ENCODE data around the gene LRTM2. TPM values are rescaled to one million over a fixed set of nuclear protein-coding genes. Genes with fewer than 3 reads are reported as not detected.

Gene LRTM2
- total RNA-seq, 1 donor from 2014 or later, result not detected

DNA sequence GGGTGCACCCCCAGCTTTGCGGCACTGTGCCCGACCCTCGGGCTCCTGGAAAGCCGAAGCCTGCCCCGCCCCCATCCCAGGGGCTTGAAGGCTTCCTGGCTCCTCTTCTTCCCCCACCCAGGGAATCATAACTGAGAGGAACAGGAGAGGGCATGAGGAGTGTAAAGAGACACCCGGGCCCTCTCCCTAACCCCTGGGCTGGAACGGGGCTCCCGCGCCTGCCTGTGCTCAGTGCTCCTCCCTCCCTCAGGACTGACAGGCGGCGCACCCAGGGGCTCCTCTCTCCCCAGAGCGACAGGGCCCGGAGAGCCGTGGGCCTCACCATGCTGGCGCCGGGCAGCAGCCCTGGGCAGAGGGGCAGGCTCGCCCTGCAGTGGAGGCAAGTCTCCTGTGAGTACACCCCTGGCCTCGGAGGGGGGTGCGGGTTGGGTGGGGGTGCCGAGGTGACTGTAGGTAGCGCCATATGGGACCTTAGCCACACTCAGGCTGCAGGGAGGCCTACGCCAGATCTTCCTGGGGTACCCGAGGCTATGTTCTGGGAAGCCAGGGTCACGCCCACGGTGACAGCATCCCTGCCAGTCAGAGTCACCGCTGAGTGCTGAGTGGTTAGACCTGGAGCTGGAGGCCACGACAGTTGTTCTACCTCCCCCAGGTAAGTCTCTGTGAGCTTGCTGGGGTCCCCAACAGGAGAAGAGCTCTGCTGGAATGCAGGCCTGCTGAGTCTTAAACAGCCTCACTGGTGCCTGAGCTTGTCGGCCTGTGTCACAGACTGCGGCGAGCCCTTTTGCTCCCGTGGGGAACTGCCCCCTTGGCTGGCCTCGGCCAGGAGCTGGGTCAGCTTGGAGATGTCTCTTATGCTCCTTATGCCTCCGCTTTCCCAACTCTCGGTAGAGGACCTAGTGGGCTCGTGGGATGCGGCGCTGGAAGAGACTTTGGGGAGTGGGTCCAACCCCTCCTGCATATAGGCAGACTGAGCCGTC, 7.8 kb downstream of the LRTM2 start:
- DNase-seq (ENCODE audit: extremely low read depth, low read depth, low spot score), result no peak

DNA sequence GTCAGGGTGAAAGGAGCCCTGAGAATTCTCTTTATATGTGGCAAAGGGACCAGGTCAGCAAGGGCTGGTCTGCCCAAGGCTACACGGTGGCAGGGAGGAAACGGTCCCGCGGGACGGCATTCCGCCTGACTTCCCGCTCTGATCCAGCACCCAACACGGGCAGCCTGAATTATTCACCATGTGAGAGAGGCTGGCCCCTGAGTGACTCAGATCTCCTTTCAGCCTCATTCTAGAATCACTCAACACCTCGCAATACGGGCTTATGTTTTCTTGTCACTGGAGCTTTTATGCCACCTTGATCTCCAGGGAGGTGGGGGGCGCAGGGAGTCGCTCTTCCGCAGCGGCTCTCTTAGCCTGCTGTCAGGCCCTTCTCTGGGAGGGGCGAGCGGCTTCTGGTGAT, 8.5 kb downstream of the LRTM2 start:
- no peak for DNase-seq (ENCODE audit: extremely low read depth, low read depth, low spot score)

DNA sequence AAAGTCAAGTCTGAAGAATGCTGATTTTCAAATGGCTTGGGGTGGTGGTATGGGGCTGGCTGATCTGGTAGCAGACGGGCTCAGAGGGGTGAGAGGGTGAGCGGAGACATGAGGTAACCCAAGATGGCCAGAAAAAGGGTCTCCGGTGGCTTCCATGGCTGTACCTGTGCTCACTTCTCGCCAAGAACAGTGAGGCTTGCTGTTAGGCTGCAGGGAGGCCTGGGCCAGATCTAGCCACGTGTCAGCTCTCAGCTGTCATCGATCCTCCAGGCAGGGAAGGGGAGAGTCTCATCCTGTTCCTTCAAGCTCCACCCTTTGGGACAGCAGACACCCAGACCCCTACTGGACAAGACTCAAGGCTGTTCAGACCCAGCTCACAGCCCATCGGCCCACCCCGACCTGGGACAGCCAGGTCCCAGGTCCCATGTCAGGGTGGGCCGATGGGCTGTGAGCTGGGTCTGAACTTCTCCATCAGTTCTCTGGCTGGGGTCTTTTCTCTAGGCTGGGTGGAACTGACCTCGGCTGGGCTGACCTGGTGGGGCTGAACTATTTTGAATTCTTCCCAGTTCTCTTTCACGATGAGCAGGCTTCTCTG, 9.0 kb downstream of the LRTM2 start:
- DNase-seq (ENCODE audit: extremely low read depth, low read depth, low spot score), result no peak

DNA sequence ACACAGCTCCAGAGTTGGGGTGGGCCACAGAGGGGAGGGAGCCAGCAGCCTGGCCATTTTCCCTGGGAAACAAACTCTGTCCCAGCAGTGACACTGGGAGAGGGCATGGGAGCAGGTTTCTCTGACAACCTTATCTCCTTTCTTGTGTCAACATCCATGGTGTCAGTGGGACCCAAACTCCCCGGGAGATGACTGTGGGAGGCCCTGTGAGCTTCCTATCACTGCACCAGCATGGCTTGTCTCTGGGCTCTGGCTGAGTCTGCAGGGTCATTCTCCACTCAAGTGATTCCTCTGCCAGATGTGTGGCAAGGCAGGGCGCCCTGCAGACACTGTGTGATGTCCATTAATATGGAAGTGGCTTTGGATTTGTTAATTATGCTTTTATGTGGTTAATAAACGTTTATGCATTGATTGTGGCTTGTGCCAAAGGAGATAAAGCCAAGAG, 10.1 kb downstream of the LRTM2 start:
- no peak for DNase-seq (ENCODE audit: extremely low read depth, low read depth, low spot score)

DNA sequence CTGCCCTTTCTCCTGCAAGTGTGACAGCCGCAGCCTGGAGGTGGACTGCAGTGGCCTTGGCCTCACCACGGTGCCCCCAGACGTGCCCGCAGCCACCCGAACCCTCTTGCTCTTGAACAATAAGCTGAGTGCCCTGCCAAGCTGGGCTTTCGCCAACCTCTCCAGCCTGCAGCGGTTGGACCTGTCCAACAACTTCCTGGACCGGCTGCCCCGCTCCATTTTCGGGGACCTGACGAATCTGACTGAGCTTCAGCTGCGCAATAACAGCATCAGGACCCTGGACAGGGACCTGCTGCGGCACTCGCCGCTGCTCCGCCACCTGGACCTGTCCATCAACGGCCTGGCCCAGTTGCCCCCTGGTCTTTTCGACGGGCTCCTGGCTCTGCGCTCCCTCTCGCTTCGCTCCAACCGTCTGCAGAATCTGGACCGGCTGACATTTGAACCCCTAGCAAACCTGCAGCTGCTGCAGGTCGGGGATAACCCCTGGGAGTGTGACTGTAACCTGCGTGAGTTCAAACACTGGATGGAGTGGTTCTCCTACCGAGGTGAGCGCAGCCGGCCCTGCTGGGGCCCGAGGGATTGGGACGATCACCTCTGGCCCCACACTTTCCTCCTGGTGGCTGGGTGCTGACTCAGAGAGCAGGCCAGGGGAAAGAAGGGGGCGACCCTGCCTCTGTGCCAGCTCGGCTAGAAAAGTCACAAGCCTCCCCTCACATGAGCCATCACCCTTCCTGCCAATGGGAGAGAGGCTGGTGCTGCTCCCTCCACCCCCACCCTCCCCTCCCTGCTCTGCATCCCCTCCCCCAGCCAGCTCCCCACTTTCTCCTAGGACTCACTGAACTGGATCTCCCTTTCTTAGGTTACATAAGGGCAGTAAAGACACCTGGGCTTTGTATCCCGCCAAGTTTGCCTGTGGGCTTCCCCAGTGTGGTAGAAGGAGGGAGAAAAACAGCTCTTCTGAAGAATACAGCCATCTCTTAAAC, 10.9 kb downstream of the LRTM2 start:
- no peak for DNase-seq (ENCODE audit: extremely low read depth, low read depth, low spot score)

DNA sequence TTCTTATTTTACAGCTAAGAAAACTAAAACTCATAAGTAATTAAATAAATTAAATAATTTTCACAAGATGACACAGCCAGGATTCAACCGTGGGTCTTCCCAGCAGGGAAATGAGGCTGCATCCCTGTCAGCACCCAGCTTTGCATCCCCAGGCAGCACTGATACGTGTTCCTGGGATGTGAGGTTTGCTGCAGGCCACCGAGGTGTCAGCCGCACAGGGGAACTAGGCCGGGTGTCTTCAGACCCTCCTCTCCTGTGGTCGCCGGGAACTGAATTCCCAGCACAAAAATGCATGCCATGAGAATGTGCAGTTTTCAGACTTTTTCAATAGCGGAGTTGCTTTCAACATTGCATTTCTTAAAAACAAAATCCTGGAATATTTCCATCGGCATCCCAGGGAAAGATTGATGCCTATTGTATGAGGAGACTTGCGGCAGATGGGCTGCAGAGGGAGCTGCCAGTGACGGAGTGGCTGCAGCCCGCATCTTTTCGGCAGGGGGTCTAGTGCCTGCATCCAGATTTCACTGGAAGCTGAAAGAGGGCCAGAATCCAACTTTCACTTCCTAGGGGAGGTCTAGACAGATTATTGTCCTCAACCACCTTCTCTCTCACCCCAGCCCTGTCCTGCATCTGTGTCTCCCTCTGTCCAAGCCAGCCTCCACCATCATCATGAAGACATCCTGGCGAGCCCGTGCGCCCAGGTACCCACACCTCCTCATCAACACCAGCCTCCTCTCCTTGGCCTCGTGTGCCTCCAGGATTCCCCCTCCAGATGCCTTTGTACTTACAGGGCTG, 12.6 kb downstream of the LRTM2 start:
- no peak for DNase-seq (ENCODE audit: extremely low read depth, low read depth, low spot score)

DNA sequence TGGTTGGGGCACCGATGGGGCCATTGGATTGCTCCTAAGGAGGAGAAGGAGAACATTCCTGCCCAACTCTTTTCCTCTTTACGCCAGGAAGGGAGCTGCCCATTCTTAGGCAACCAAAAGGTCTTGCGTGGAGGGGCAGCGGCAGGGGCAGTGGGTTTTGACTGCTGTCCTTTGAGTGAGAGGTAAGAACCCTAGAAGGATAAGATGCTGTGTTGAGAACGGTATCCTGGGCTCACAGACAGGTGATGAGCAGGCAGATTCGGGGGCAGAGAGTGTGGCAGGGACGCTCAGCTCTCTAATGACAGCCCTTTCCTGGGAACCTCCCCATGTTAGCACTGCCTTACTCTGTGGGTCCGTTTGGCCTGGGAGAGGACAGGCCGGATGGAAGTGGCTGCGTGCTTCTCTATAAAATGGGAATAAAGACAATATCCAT, 13.2 kb downstream of the LRTM2 start:
- DNase-seq (ENCODE audit: extremely low read depth, low read depth, low spot score), result no peak

DNA sequence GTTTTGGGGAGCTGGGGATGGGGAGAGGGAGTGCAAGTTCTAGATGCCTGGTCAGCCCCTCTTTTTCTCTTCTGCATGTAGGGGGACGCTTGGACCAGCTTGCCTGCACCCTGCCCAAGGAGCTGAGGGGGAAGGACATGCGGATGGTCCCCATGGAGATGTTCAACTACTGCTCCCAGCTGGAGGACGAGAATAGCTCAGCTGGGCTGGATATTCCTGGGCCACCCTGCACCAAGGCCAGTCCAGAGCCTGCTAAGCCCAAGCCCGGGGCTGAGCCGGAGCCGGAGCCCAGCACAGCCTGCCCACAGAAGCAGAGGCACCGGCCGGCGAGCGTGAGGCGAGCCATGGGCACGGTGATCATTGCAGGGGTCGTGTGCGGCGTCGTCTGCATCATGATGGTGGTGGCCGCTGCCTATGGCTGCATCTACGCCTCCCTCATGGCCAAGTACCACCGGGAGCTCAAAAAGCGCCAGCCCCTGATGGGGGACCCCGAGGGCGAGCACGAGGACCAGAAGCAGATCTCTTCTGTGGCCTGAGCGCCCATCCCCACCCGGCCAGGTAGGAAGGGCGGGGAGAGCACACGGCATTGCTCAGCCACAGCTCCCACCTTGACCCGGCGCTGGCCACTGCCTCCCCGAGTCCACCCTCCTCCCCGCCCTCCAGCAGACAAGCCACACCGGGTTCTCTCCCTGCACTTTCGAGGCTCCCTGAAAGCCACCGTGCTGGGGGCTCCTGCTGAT, 14.0 kb downstream of the LRTM2 start:
- no peak for DNase-seq (ENCODE audit: extremely low read depth, low read depth, low spot score)

DNA sequence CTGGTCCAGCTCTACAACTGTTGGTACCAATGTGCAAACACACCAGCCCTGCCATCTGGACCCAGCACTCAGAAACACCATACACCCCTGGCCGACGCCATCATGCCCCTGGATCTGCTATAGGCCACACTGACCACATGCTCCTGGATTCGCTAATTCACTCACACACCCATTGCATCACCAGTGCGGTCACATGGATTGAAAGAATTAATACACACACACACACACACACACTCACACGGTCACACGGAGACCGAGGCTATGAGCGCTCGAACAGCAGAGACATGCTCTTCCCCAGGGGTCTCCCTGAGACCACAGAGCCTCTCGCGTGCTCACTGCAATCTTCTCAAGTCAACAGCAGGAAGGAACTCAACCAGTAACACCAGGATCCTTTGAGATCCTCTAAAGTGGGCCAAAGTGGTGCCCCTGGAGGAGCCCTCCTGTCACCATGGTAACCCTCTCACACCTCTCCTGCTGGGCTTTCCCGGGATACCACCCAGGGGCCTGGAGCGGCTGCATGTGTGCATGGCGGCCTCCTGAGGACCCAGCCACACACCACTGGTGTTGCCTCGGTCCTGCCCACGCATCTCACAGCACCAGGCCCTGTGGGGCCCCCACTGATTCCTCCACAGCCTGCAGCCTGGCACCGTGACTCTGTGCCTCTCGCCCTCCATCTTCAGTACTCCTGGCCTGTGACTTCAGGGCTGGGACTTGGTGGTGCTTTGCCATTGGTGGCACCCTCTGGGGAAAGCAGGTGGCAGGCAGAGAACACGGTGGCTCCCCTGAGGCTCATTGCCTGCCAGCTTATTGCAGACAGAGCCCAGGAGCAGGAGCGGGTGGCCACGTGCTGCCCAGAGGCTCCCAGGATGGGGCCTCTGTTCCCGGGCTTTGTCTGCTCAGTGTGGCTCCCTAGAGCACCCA, 15.1 kb downstream of the LRTM2 start:
- no peak for DNase-seq (ENCODE audit: extremely low read depth, low read depth, low spot score)

DNA sequence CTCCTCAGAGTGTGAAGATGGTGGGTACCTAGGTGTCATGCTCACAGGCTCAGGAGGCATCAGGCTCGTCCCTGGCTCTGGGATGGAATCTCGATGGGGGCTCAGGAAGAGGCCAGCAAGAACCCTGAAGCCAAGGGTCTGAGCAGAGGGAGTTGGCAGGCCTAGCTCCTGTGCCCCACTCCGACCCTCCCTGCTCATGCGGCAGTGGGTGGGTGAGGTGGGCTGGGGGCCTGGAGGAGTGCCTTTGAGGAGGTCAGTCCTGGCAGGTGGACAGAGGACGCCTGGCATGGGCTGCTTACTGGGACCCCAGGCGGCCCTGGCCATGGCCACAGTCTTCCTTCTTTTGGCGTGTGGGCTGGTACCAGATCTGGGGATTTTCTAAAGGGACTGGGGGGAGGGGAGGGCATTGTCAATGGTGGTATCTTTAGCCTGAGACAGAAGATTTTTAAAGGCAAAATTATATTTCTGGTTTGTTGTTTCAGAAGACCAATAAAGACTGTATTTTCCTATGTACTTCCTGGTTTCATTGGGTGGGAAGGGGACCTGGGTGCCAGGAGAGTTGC, 16.0 kb downstream of the LRTM2 start:
- no peak for DNase-seq (ENCODE audit: extremely low read depth, low read depth, low spot score)

DNA sequence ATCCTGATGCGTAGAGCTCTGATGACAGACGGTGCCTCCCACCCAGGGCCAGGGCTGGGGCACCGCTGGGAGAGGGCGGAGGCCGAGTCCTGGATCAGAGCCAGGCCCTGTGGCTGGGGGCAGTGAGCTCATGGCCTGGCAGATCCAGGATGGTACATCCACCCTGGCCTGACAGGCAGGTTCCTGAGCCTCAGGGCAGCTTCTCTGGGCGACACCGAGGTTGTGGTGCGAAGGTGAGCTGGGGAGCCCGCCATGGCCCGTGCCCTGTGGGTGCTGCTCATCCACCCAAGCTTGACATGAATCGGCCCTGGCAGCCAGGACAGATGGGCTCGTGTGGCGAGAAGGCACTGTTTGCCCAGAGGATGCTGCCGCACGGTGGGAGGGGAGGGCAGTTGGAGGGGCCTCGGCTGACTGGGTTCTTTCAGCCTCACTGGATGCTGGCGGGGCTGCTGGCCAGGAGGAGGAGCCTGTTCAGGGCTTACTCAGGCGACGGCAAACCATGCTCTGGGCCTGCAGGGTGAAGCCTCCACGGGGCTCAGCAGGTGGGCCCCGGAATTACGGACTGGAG, 16.6 kb downstream of the LRTM2 start:
- DNase-seq (ENCODE audit: extremely low read depth, low read depth, low spot score), result no peak

DNA sequence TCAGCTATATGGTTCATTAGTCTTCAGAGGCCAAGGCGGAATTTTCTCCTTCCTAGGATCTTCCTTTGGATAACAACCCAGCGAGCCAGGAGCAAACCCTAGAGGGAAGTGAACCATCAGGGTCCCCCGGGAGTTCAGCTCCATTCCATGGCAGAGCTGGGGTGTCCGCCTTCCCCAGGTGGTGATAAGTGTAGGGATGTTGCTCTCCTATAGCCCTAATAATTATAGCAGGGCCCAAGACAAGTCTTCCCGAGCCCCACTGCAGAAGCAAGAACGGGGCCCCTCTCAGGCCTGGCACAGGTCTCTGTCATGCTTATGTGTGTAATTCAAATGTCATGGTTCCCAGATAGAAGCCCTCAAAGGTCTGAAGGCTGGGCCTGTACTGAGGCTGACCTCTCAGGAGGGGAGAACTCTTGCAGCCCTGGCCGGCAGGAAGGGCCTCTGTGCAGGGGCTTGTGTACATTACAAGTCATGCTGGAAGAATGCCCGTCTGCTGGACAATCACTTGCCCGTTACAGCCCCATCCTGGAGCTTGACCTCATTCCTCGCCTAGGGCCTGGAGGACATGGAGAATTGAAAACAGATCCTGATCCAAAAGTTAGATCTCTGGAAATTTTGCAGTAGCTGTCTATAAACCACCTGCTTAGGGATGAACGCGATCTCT, 17.3 kb downstream of the LRTM2 start:
- no peak for DNase-seq (ENCODE audit: extremely low read depth, low read depth, low spot score)

DNA sequence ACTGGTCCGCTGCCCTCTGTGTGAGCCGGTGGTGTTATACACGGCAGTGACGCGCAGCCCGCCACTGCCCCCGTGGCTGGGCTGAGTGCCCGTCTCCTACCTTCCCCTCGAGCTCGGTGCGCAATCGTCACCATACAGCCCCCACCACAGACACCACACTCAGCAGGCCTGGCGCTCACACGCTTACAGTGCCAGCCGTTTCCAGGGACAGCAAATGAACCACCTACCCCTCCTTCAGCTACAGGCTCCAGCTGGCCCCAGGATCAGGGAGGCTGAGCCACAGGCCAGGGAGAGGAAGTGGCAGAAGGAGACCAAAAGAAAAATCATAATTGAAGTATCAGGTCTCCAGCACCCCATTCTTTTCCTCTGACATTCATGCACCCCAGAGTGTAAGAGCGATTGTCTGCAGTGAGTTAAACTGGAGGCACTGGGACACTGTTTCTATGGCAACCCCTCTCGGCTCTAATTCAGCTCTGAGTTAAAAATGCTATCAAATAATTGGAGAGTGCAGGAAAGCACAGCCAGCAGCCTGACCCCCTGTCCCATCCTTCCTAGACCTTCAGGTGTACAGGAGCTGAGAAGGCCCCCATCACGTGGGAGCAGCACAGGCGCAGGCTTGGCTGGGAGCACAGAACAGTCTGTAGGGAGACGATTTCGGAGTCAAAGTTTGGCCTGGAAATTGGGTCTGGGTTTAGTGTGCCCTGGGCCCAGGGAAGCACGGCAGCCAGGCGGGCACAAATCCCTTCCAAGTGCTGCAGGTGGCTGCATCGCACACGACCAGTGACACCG, 18.0 kb downstream of the LRTM2 start:
- no peak for DNase-seq (ENCODE audit: extremely low read depth, low read depth, low spot score)

DNA sequence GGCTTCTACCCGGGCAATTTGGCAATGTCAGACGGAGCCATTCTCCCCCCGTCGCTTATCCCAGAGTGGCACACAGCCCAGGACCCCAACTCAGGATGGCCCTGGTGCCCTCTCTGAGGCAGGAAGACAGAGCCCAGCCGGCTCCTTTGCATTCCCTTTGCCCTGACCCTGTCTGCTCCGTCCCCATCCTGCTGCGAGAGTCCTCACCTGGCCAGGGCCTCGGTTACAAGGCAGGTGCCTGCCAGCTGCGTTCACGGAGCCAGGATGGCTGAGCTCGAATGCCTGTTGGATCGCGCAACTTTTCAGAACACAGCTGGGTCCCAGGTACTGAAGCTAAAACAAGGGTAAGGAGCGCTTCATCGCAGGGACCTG, 18.6 kb downstream of the LRTM2 start:
- no peak for DNase-seq (ENCODE audit: extremely low read depth, low read depth, low spot score)

DNA sequence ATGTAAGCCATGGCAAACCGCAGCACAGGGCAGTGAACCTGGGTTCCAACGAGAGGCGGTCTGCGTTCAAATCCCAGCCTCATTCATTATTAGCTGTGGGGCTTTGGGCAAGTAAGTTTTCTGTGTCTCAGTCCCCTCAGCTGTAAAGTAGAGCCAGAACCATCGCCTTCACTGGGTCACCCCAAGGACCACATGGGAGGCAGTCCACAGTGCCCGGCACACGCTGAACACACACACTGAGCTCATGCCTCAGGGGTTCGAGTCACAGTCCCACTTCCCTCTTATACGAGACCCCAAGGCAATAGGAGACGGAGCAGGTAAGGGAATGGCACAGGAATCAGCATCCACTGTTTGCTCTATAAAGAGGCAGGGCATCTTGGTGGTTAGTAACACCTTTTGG, 19.1 kb downstream of the LRTM2 start:
- no peak for DNase-seq (ENCODE audit: extremely low read depth, low read depth, low spot score)

All from glomerular endothelial cell (primary cell).